ENCODE data around the gene KCNT2.

DNA sequence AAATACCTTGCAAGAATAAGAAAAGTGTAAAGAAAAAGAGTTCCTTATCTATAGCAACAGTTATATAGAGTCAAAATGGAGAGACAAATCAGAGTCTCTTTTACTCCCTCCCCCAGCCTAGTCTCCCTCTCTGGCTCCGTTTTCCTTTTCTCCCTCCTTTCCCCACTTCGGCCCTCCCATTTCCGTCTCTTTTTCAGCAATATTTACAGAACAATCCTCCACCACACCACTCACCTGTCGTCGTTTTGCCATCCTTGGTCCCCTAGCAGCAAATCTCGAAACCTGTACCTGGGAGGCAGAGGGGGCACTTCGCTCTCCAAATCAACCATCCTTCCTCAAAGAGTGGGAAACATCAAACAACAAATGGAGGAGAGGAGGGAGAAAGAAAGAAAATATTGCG, 259 bp downstream of the KCNT2 start:
- TF ChIP-seq, protein P1, sequence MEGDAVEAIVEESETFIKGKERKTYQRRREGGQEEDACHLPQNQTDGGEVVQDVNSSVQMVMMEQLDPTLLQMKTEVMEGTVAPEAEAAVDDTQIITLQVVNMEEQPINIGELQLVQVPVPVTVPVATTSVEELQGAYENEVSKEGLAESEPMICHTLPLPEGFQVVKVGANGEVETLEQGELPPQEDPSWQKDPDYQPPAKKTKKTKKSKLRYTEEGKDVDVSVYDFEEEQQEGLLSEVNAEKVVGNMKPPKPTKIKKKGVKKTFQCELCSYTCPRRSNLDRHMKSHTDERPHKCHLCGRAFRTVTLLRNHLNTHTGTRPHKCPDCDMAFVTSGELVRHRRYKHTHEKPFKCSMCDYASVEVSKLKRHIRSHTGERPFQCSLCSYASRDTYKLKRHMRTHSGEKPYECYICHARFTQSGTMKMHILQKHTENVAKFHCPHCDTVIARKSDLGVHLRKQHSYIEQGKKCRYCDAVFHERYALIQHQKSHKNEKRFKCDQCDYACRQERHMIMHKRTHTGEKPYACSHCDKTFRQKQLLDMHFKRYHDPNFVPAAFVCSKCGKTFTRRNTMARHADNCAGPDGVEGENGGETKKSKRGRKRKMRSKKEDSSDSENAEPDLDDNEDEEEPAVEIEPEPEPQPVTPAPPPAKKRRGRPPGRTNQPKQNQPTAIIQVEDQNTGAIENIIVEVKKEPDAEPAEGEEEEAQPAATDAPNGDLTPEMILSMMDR (conservative IDR thresholded peaks at IDR 0.05; ENCODE audit: low read length), result no peak
- TF ChIP-seq EZH2phosphoT487 (IDR thresholded peaks at IDR 0.05; ENCODE audit: borderline replicate concordance, low read depth, low read length), result no peak
